ENCODE data around the gene CORO2A.

GRCh38 chr9:98226516-98226915, 34.1 kb upstream of the CORO2A start:
- no peak for TF ChIP-seq CTCF (conservative IDR thresholded peaks at IDR 0.05)
- TF ChIP-seq EZH2 (IDR thresholded peaks at IDR 0.05; ENCODE audit: low read depth), result no peak
